ENCODE results near the gene CCBE1.

DNA sequence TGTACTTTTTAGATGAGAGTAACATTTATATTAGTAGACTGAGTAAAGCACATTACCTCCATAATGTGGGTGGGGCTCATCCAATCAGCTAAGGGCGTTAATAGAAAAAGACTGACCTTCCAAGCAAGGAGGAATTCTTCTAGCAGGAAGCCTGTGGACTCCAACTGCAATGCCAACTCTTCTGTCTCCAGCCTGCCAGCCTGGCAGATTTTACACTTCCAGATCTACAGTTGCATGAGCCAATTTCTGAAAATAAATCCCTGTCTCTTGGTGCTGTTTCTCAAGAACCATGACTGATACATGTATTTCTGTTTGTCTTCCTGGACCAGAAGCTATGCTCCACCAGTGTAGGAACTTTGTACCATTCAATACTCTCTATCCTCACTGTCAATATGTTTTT lies 269.2 kb downstream of the CCBE1 start:
- TF ChIP-seq POLR2A (IDR thresholded peaks at IDR 0.05; ENCODE audit: low read depth, low read length) (no peak), MAZ (IDR thresholded peaks at IDR 0.05; ENCODE audit: borderline replicate concordance, low read depth, low read length) (no peak), MXI1 (IDR thresholded peaks at IDR 0.05; ENCODE audit: borderline replicate concordance, low read depth, low read length) (no peak), CEBPB (IDR thresholded peaks at IDR 0.05; ENCODE audit: low read depth, low read length) (no peak), BHLHE40 (IDR thresholded peaks at IDR 0.05; ENCODE audit: low read depth, low read length) (no peak), SMC3 (IDR thresholded peaks at IDR 0.05; ENCODE audit: low read depth, low read length) (no peak), RAD21 (IDR thresholded peaks at IDR 0.05; ENCODE audit: low read length) (no peak), CHD1 (IDR thresholded peaks at IDR 0.05; ENCODE audit: low read depth, low read length) (no peak), FOS (IDR thresholded peaks at IDR 0.05; ENCODE audit: low read depth, low read length) (no peak), RFX5 (IDR thresholded peaks at IDR 0.05; ENCODE audit: low read depth, low read length) (no peak)
- TF ChIP-seq, protein P1, sequence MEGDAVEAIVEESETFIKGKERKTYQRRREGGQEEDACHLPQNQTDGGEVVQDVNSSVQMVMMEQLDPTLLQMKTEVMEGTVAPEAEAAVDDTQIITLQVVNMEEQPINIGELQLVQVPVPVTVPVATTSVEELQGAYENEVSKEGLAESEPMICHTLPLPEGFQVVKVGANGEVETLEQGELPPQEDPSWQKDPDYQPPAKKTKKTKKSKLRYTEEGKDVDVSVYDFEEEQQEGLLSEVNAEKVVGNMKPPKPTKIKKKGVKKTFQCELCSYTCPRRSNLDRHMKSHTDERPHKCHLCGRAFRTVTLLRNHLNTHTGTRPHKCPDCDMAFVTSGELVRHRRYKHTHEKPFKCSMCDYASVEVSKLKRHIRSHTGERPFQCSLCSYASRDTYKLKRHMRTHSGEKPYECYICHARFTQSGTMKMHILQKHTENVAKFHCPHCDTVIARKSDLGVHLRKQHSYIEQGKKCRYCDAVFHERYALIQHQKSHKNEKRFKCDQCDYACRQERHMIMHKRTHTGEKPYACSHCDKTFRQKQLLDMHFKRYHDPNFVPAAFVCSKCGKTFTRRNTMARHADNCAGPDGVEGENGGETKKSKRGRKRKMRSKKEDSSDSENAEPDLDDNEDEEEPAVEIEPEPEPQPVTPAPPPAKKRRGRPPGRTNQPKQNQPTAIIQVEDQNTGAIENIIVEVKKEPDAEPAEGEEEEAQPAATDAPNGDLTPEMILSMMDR (conservative IDR thresholded peaks at IDR 0.05; ENCODE audit: low read depth, low read length): no peak
- TF ChIP-seq, protein P2, sequence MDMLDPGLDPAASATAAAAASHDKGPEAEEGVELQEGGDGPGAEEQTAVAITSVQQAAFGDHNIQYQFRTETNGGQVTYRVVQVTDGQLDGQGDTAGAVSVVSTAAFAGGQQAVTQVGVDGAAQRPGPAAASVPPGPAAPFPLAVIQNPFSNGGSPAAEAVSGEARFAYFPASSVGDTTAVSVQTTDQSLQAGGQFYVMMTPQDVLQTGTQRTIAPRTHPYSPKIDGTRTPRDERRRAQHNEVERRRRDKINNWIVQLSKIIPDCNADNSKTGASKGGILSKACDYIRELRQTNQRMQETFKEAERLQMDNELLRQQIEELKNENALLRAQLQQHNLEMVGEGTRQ (IDR thresholded peaks at IDR 0.05; ENCODE audit: low read depth, low read length): no peak

Data from IMR-90 (cell line).